ENCODE results near the gene WDR26.

The WDR26 gene

DNA sequence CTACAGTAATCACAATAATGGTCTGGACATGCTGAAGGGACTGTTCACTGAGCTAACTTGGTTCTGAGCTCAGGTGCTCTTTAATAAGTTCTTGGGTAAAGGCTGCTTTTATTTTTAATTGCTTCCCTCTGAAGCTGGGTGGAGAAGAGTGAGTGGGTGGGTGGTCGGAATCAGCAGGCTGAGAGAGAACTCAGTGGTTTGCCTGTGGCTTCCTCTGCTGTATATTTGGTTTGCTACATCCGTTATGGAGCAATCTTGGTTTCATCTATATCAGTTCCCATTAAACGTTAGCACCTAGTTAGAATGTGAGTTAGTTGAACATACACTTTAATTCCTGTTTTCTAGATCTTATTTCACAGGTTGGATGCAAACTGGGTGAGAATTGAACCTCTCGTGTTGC is 54.6 kb downstream of the WDR26 start:
- H3K27ac ChIP-seq, result no peak overlapping the region
- no peak for DNase-seq (ENCODE audit: low spot score)
- no peak overlapping the region for H3K4me3 ChIP-seq
- TF ChIP-seq, protein P1, sequence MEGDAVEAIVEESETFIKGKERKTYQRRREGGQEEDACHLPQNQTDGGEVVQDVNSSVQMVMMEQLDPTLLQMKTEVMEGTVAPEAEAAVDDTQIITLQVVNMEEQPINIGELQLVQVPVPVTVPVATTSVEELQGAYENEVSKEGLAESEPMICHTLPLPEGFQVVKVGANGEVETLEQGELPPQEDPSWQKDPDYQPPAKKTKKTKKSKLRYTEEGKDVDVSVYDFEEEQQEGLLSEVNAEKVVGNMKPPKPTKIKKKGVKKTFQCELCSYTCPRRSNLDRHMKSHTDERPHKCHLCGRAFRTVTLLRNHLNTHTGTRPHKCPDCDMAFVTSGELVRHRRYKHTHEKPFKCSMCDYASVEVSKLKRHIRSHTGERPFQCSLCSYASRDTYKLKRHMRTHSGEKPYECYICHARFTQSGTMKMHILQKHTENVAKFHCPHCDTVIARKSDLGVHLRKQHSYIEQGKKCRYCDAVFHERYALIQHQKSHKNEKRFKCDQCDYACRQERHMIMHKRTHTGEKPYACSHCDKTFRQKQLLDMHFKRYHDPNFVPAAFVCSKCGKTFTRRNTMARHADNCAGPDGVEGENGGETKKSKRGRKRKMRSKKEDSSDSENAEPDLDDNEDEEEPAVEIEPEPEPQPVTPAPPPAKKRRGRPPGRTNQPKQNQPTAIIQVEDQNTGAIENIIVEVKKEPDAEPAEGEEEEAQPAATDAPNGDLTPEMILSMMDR (IDR thresholded peaks at IDR 0.05), result no peak

DNA sequence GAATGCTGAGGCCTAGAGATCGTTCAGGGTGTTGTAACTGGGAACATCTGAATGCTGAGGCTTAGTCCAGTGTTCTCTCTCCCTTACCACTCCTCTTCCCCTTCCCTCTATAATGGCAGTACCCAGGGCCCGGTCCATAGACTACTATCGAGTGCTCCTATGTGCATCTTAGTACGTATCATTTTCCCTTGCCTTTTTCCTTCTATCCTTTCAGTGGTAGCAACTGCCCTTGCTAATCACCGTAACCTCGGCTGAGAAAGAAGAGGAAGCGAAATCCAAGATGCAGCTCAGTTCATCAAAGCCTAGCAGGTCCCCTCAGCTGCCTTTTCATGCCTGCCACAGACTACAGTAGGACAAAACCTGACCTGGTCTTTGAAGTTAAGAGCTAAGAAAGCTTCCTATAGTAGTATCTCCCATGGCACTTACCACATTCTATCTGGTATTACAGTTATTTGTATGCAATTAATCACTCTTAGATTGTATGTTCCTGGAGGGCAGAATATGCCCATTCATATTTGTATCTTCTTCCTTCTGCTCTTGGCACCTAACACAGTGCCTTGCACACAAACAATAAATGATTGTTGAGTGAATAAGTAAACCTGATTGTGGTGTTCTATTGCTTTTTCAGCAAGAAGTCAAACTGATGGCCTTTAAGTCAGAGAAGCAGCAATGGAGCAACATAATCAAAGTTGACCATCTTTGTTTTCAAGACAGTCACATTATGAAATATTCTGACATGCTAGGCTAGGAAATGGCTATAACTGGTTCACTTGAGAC is 55.6 kb downstream of the WDR26 start:
- no peak for DNase-seq (ENCODE audit: low spot score)
- TF ChIP-seq, protein P1 (IDR thresholded peaks at IDR 0.05), result no peak
- Histone ChIP-seq H3K27ac (peak overlapping the region in 1 of 2 donors; percentile 52), H3K4me3 (no peak overlapping the region)

DNA sequence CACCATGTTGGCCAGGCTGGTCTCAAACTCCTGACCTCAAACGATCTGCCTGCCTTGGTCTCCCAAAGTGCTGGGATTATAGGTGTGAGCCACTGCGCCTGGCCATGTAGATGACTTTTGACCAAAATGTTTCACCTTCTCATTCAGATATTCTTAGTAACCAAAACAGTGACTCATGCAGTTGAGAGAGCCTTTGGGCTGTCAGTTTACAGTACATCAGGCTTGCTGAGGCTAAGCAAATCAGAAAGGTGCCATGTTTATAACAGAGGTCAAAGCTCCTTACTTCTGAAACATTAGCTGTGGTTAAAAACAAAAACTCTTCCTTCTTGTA is 57.0 kb downstream of the WDR26 start:
- Histone ChIP-seq H3K27ac (no peak overlapping the region), H3K4me3 (no peak overlapping the region)
- TF ChIP-seq, protein P1 (IDR thresholded peaks at IDR 0.05), result no peak
- DNase-seq (ENCODE audit: low spot score), result no peak

DNA sequence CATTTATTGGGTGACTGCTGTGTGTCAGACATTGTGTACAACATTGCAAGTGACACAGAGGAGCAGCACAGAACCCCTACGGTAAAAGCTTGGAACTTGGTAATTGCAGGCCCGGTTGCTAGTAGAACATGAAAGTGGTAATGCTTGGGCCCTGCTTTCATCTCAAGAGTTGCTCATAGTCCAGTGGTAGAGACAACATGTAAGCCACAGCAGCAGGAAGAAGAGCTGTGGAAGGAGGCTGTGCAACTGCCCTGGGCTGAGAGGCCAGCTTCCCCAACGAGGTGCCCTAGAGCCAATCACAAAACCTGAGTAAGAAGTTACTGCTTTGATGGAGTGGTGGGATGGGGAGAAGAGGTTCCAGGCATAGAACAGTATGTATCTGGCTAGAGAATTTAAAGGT is 59.5 kb downstream of the WDR26 start:
- Histone ChIP-seq H3K4me3 (no peak overlapping the region), H3K27ac (no peak overlapping the region)
- TF ChIP-seq, protein P1 (IDR thresholded peaks at IDR 0.05), result no peak
- DNase-seq (ENCODE audit: low spot score), result no peak

DNA sequence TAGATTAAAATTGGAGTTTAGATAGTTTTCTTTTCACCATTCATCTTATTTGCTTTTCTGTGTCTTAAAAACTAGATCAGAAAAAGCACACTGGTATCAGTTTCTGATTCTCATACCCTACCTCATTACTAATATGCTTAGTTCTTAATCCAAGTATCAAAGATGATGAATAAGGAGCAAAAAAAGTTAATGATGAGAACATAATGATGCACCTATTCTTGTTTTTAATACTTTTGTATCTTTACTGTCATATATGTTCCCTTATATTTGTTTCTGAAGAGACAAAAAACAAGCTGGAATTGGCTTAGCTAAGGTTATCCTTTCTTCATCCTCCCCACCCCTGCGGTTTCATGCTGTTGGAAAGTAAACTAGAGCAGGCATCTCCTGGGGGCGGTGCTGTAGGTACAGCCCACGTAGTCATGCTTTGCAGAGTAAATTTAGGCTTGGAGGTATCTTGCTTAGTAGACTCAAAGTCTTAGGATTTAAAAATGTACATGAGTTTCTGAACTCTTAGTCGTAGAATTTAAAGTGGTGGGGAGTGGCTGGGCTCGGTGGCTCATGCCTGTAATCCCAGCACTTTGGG is 61.5 kb downstream of the WDR26 start:
- H3K27ac ChIP-seq, result no peak overlapping the region
- TF ChIP-seq, protein P1 (IDR thresholded peaks at IDR 0.05), result no peak
- DNase-seq (ENCODE audit: low spot score), result no peak
- H3K4me3 ChIP-seq, result no peak overlapping the region

DNA sequence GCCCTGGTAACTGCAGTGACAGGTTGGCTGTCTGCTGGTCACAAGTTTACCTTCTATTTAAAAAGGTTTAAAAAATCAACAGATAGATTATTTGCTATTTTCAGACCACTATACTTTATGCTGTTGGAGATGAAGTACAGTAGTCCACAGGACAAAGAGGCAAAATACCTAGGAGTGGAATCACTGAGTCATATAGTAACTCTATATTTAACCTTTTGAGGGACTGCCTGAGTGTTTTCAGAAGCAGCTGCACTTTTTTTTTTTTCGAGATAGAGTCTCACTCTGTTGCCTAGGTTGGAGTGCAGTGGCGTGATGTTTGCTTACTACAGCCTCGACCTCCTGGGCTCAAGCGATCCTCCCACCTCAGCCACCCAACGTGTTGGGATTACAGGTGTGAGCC is 66.2 kb downstream of the WDR26 start:
- TF ChIP-seq, protein P1 (IDR thresholded peaks at IDR 0.05), result no peak
- no peak for DNase-seq (ENCODE audit: low spot score)
- Histone ChIP-seq H3K4me3 (no peak overlapping the region), H3K27ac (no peak overlapping the region)

DNA sequence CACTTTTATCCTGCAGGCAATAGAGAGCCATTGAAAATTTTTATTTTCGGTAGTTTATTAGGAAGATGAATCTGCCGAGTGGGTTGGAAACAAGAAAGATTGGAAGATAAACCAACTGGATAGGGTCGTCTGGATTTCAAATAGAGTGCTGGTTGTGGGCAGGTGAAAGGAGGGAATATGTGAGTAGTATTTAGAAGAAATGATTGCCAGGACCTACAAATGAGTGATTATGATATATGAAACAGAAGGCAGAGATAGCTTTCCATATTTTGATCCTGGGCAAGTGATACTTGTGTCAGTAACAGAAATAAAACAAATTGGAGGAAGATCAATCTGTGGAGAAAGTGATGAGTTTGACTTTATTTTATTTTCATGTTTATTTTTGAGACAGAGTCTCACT is 75.4 kb downstream of the WDR26 start:
- TF ChIP-seq, protein P1 (IDR thresholded peaks at IDR 0.05), result no peak
- no peak for DNase-seq (ENCODE audit: low spot score)
- Histone ChIP-seq H3K27ac (no peak overlapping the region), H3K4me3 (no peak overlapping the region)

Measured in coronary artery (tissue), 2 donors.